Ishikawa (cell line): ENCODE data around the gene FGD3.

ENCODE experiments used
- CEBPB ChIP-seq: IDR thresholded peaks from 2 replicates; pipeline ENCODE4 v1.6.1; 2012
- CREB1 ChIP-seq: IDR thresholded peaks from 2 replicates; pipeline ENCODE4 v1.6.1; 2012; ENCODE audit warnings: low read depth
- EGR1 ChIP-seq: IDR thresholded peaks from 2 replicates; pipeline ENCODE4 v1.6.1; 2012
- EP300 ChIP-seq: IDR thresholded peaks from 2 replicates; pipeline ENCODE4 v1.6.1; 2012; ENCODE audit warnings: borderline replicate concordance
- FOXM1 ChIP-seq: IDR thresholded peaks from 2 replicates; pipeline ENCODE4 v1.6.1; 2012; ENCODE audit warnings: low read depth, borderline replicate concordance
- MAX ChIP-seq: IDR thresholded peaks from 2 replicates; pipeline ENCODE4 v1.6.1; 2012
- NFIC ChIP-seq: IDR thresholded peaks from 2 replicates; pipeline ENCODE4 v1.6.1; 2012
- RAD21 ChIP-seq: IDR thresholded peaks from 2 replicates; pipeline ENCODE4 v1.6.1; 2012; ENCODE audit warnings: low read depth
- REST ChIP-seq: IDR thresholded peaks from 2 replicates; pipeline ENCODE4 v1.6.1; 2012; ENCODE audit warnings: low read depth, mild to moderate bottlenecking
- TAF1 ChIP-seq: IDR thresholded peaks from 2 replicates; pipeline ENCODE4 v1.6.1; 2012; ENCODE audit warnings: low read depth, mild to moderate bottlenecking
- TCF12 ChIP-seq: IDR thresholded peaks from 2 replicates; pipeline ENCODE4 v1.6.1; 2012; ENCODE audit warnings: low read depth
- TEAD4 ChIP-seq: IDR thresholded peaks from 2 replicates; pipeline ENCODE4 v1.6.1; 2012
- USF1 ChIP-seq: IDR thresholded peaks from 2 replicates; pipeline ENCODE4 v1.6.1; 2012
- YY1 ChIP-seq: IDR thresholded peaks from 2 replicates; pipeline ENCODE4 v1.6.1; 2012; ENCODE audit warnings: low read depth
- ZBTB7A ChIP-seq: IDR thresholded peaks from 2 replicates; pipeline ENCODE4 v1.6.1; 2012; ENCODE audit warnings: low read depth

FGD3 gene

GRCh38 chr9:93048566-93049448, 101.5 kb downstream of the FGD3 start:
- TF ChIP-seq CREB1 (no peak), RAD21 (no peak), FOXM1 (no peak), TAF1 (no peak), TEAD4 (no peak), REST (no peak), ZBTB7A (no peak)

GRCh38 chr9:93049491-93049890, 102.2 kb downstream of the FGD3 start:
- TF ChIP-seq TCF12, result no peak
- TF ChIP-seq RAD21, result no peak
- TF ChIP-seq MAX, result no peak
- no peak for TF ChIP-seq ZBTB7A
- TF ChIP-seq REST, result no peak
- no peak for TF ChIP-seq YY1
- no peak for TF ChIP-seq EP300
- TF ChIP-seq CEBPB, result no peak
- no peak for TF ChIP-seq FOXM1
- TF ChIP-seq EGR1, result no peak
- no peak for TF ChIP-seq TEAD4

- TF ChIP-seq TEAD4 (no peak), FOXM1 (no peak), EP300 (no peak), MAX (no peak), YY1 (no peak), ZBTB7A (no peak), CREB1 (no peak), RAD21 (no peak), NFIC (no peak), EGR1 (no peak), CEBPB (no peak), REST (no peak), TCF12 (no peak), USF1 (no peak), TAF1 (no peak)
Observed at GRCh38 chr9:93050231-93050630, 102.9 kb downstream of the FGD3 start.

- TF ChIP-seq USF1 (no peak), EP300 (no peak)
Observed at GRCh38 chr9:93051680-93052089, 104.4 kb downstream of the FGD3 start.
